Central memory CD8-positive, alpha-beta T cell (primary cell): ENCODE results near the gene ZMYM3.

Experiments
- ATAC-seq: fragments of 150-1000 bp; cut with Tn5 transposase; replicated peaks from 2 replicates; pipeline ENCODE4 v1.10.0; 2022; ENCODE audit warnings: mild to moderate bottlenecking, moderate FRiP score, moderate number of reproducible peaks; ENCODE audit not compliant: poor library complexity, severe bottlenecking; ENCODE audit errors: extremely low read depth
- DNase-seq, 2 donors: peaks; one replicate each; pipeline ENCODE4 v3.0.0; 2021; ENCODE audit warnings: low spot score in 2 of 2
- H3K27ac Mint-ChIP-seq: one replicate; pipeline ENCODE4 v1.8.0; 2022; ENCODE audit warnings: low read depth, mild to moderate bottlenecking, moderate library complexity, mixed read lengths
- H3K27me3 Mint-ChIP-seq: one replicate; pipeline ENCODE4 v1.8.0; 2022; ENCODE audit warnings: mixed read lengths
- H3K36me3 Mint-ChIP-seq: one replicate; pipeline ENCODE4 v1.8.0; 2022; ENCODE audit warnings: mild to moderate bottlenecking, moderate library complexity, mixed read lengths; ENCODE audit not compliant: insufficient read depth
- H3K4me1 Mint-ChIP-seq: one replicate; pipeline ENCODE4 v1.8.0; 2022; ENCODE audit warnings: mixed read lengths
- H3K4me3 Mint-ChIP-seq: one replicate; pipeline ENCODE4 v1.8.0; 2022; ENCODE audit warnings: mild to moderate bottlenecking, moderate library complexity, mixed read lengths
- H3K9me3 Mint-ChIP-seq: one replicate; pipeline ENCODE4 v1.8.0; 2022; ENCODE audit warnings: mixed read lengths

Gene ZMYM3

DNA sequence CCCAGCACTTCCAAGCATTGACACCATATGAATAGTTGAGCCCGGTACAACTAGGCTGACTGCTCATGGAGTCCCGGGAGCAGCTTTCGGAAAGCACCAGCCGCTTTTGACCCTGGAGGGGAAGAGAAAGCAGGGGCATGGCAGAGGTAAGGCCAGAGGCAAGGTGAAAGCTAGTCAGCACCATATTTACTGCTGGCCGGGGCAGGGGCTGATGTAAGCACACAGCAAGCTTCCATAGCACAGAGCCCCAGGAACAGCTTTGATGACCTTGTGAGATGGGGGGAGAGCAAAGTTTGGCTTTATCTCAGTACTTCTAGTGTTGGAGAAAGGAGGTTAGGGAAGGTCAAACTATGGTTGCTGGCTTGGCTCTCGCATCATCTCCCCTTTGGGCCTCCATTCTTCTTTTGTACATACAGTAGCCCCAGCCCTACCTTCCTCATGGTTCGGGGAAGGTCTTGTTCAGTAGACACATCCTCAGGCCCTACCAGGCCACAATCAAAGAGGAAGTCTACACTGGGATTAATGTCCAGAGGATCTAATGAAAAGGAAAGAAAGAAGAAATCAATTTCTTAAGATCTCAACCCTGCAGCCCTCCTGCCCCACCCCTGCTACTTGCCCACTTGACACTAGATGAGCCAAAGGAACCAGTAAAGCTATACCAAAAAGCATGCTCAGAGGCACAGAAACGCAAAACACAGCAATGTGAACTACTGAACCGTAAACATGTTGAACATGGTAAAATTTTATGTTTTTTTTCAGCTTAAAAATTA lies 9.4 kb downstream of the ZMYM3 start:
- Mint-ChIP-seq H3K4me1 (no peaks in the 10 kb centered on the region), H3K9me3 (no peaks in the 10 kb centered on the region), H3K36me3 (peaks cover 27% of the 10 kb centered on the region), H3K4me3 (no peak overlapping the region), H3K27ac (no peak overlapping the region), H3K27me3 (no peaks in the 10 kb centered on the region)
- DNase-seq (no peak), ATAC-seq (no peak)

DNA sequence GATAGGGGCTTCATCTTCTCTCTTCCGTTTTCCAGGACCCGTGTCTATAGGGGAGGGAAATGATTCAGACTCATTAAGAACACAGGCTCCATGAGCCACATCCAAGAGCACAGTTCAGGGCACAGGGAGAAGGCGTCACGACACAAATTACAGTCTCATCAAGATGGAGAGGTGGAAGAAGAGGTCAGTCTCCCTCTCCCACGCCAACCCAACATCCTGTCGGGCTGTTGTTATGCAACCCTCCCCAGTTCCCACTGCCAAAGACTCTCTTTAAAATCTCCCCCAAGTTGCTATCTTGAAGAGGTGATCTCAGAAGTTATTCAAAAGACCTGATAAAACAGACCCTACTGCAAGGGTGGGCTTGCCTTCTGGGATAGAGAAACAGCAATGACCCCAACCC lies 12.6 kb downstream of the ZMYM3 start:
- Mint-ChIP-seq H3K36me3 (peaks cover 23% of the 10 kb centered on the region), H3K4me3 (no peak overlapping the region)

GRCh38 chrX:71239781-71240180 lies 14.2 kb downstream of the ZMYM3 start:
- no peak for ATAC-seq
- Mint-ChIP-seq H3K27me3 (no peaks in the 10 kb centered on the region), H3K36me3 (peaks cover 15% of the 10 kb centered on the region), H3K4me1 (no peaks in the 10 kb centered on the region), H3K9me3 (no peaks in the 10 kb centered on the region), H3K27ac (no peak overlapping the region), H3K4me3 (no peak overlapping the region)
- no peak for DNase-seq

More for the DNA sequence above, 12.6 kb downstream of the ZMYM3 start:
- Mint-ChIP-seq H3K9me3 (no peaks in the 10 kb centered on the region), H3K4me1 (no peaks in the 10 kb centered on the region), H3K27me3 (no peaks in the 10 kb centered on the region), H3K27ac (no peak overlapping the region)
- ATAC-seq (no peak), DNase-seq (no peak)

DNA sequence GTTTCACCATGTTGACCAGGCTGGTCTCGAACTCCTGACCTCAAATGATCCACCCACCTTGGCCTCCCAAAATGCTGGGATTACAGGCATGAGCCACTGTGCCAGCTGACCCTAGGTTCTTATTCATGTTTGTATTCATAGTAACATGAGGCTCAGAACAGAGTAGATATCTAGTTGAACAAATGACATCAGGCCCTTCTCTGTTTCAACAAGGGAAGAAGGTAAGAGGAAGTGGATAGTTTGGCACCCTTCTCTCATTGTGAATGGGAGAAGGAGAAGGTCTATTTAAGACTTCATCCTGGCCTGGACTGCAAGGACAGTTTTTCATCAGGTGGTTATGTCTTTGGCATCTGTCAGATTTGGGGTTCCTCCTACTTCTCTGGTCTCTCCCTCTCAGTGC lies 17.1 kb downstream of the ZMYM3 start:
- Mint-ChIP-seq H3K36me3 (peaks cover 8% of the 10 kb centered on the region), H3K4me3 (no peak overlapping the region), H3K27ac (no peak overlapping the region), H3K4me1 (no peaks in the 10 kb centered on the region), H3K27me3 (no peaks in the 10 kb centered on the region), H3K9me3 (no peaks in the 10 kb centered on the region)
- DNase-seq (no peak), ATAC-seq (no peak)

- Mint-ChIP-seq H3K27me3 (no peaks in the 10 kb centered on the region), H3K36me3 (peaks cover 4% of the 10 kb centered on the region), H3K27ac (no peak overlapping the region), H3K4me1 (no peaks in the 10 kb centered on the region), H3K9me3 (no peaks in the 10 kb centered on the region), H3K4me3 (no peak overlapping the region)
- DNase-seq, result no peak
- no peak for ATAC-seq
Observed at GRCh38 chrX:71235482-71235881, 18.5 kb downstream of the ZMYM3 start.

- no peak for DNase-seq
- H3K27ac Mint-ChIP-seq, result no peak overlapping the region
- H3K4me1 Mint-ChIP-seq, result no peaks in the 10 kb centered on the region
- H3K4me3 Mint-ChIP-seq, result no peak overlapping the region
- no peaks in the 10 kb centered on the region for H3K9me3 Mint-ChIP-seq
- peaks cover 1% of the 10 kb centered on the region for H3K36me3 Mint-ChIP-seq
- no peak for ATAC-seq
- peaks cover 14% of the 10 kb centered on the region for H3K27me3 Mint-ChIP-seq
Observed at GRCh38 chrX:71228063-71228642, 25.8 kb downstream of the ZMYM3 start.

- DNase-seq, result no peak
- no peak for ATAC-seq
- Mint-ChIP-seq H3K4me1 (no peaks in the 10 kb centered on the region), H3K9me3 (no peaks in the 10 kb centered on the region), H3K36me3 (peaks cover 1% of the 10 kb centered on the region), H3K4me3 (no peak overlapping the region), H3K27ac (no peak overlapping the region), H3K27me3 (peaks cover 14% of the 10 kb centered on the region)
Observed at GRCh38 chrX:71227370-71228062, 26.4 kb downstream of the ZMYM3 start.

- Mint-ChIP-seq H3K4me1 (no peaks in the 10 kb centered on the region), H3K4me3 (no peak overlapping the region)
Observed at GRCh38 chrX:71225676-71226075, 28.3 kb downstream of the ZMYM3 start.

GRCh38 chrX:71225009-71225408 lies 28.9 kb downstream of the ZMYM3 start:
- no peak overlapping the region for H3K4me3 Mint-ChIP-seq
- DNase-seq (no peak), ATAC-seq (no peak)
- H3K36me3 Mint-ChIP-seq, result peaks cover 1% of the 10 kb centered on the region
- peaks cover 14% of the 10 kb centered on the region for H3K27me3 Mint-ChIP-seq
- H3K27ac Mint-ChIP-seq, result no peak overlapping the region
- H3K4me1 Mint-ChIP-seq, result no peaks in the 10 kb centered on the region
- H3K9me3 Mint-ChIP-seq, result no peaks in the 10 kb centered on the region

More at GRCh38 chrX:71225676-71226075, 28.3 kb downstream of the ZMYM3 start:
- ATAC-seq, result no peak
- DNase-seq, result no peak
- peaks cover 14% of the 10 kb centered on the region for H3K27me3 Mint-ChIP-seq
- peaks cover 1% of the 10 kb centered on the region for H3K36me3 Mint-ChIP-seq
- no peaks in the 10 kb centered on the region for H3K9me3 Mint-ChIP-seq
- no peak overlapping the region for H3K27ac Mint-ChIP-seq

DNA sequence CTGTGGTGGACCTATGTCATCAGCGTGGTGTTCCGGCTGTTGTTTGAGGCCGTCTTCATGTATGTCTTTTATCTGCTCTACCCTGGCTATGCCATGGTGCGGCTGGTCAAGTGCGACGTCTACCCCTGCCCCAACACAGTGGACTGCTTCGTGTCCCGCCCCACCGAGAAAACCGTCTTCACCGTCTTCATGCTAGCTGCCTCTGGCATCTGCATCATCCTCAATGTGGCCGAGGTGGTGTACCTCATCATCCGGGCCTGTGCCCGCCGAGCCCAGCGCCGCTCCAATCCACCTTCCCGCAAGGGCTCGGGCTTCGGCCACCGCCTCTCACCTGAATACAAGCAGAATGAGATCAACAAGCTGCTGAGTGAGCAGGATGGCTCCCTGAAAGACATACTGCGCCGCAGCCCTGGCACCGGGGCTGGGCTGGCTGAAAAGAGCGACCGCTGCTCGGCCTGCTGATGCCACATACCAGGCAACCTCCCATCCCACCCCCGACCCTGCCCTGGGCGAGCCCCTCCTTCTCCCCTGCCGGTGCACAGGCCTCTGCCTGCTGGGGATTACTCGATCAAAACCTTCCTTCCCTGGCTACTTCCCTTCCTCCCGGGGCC lies 29.7 kb downstream of the ZMYM3 start:
- no peak for DNase-seq
- peaks cover 1% of the 10 kb centered on the region for H3K36me3 Mint-ChIP-seq
- H3K4me3 Mint-ChIP-seq, result no peak overlapping the region
- no peaks in the 10 kb centered on the region for H3K9me3 Mint-ChIP-seq
- ATAC-seq, result no peak
- H3K27ac Mint-ChIP-seq, result no peak overlapping the region
- peaks cover 14% of the 10 kb centered on the region for H3K27me3 Mint-ChIP-seq
- H3K4me1 Mint-ChIP-seq, result no peaks in the 10 kb centered on the region

- DNase-seq (no peak), ATAC-seq (no peak)
- Mint-ChIP-seq H3K4me3 (no peak within 1 kb of the TSS), H3K27me3 (peaks cover 14% of the 10 kb centered on the region), H3K36me3 (no peaks in the 10 kb centered on the region), H3K4me1 (no peaks in the 10 kb centered on the region), H3K9me3 (no peaks in the 10 kb centered on the region), H3K27ac (no peak within 1 kb of the TSS)
Observed at GRCh38 chrX:71222929-71223328, 31.0 kb downstream of the ZMYM3 start, which contains the start of gene GJB1. Gene GJB1, plus strand, starts transcription at chrX:71223224. Its CDS starts 484 bp downstream, at chrX:71223708.

- Mint-ChIP-seq H3K27me3 (peaks cover 14% of the 10 kb centered on the region), H3K27ac (no peak overlapping the region), H3K36me3 (no peaks in the 10 kb centered on the region), H3K4me3 (no peak overlapping the region), H3K9me3 (no peaks in the 10 kb centered on the region), H3K4me1 (peaks cover 6% of the 10 kb centered on the region)
- no peak for ATAC-seq
- no peak for DNase-seq
Observed at GRCh38 chrX:71221145-71221544, 32.8 kb downstream of the ZMYM3 start.
